A549 treated with AZD9567 at 1 μM for 4 hours (cell line): Measurements from ENCODE around the gene TENT4A. TPM values are rescaled to one million over a fixed set of nuclear protein-coding genes. Genes with fewer than 3 reads are reported as not detected.

Experiments used
- total RNA-seq: library from RNA; stranded (reverse); fragments of 200-300 nt; extraction: Qiagen RNA extraction; gene quantifications from 5 replicates; pipeline ENCODE4 v1.2.3, GENCODE V29; 2022; ENCODE audit not compliant: insufficient read depth

Gene TENT4A
- total RNA-seq, result 16.4 to 26.0 TPM (median 22.3 TPM) in 5 replicates

GRCh38 chr5:6713274-6714225 lies at the start of gene TENT4A:
TSS of gene TENT4A (plus strand) at chr5:6713432. CDS start at chr5:6713984, 552 bp downstream.

Other genes with a start within 250 kb of the TENT4A start
- 98.1 to 111 TPM (median 99.7 TPM) in 5 replicates for gene NSUN2, start 80.4 kb upstream of the TENT4A start, total RNA-seq
- 21.8 to 34.3 TPM (median 31.0 TPM) in 5 replicates for gene SRD5A1, start 80.0 kb upstream of the TENT4A start, total RNA-seq